ENCODE measurements around the gene GRM6.
A peak's percentile ranks its signal among the peaks of the same experiment; 100 is the strongest.

The GRM6 gene

DNA sequence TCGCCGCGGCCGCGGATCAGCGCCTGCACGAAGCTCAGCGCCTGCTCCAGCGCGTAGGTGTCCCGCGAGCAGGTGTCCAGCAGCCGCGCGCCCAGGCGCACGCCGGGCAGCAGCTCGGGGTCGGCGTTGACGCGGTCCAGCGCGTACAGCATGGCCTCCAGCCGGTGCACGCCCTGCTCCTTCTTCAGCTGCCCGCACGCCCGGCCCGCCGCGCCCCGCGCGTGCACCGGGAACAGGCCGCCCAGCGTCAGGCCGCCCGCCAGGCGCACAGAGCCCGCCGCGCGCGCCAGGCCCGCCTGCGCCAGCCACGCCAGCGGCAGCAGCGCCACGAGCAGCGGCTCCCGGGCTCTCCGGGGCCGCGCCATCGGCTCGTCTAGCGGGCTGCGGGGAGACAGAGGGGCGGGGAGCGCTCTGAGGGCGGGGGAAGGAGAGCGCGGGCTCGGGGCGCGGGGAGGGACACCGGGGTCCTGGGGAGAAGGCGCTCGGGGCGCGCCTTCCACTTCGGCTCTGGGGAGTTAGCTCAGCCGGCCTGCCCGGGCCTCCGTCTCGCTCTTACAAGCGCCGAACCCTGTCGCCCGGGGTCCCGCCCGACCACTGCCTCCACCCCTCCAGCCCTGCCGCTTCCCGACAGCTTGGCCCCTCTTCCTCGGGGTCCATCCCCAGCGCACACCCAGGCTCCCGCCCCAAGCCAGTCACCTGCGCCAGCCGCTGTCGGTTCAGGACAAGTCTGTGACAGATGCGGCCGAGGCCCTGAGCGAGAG is at the start of gene GRM6:
GRM6 (minus strand) TSS at position 741 of the 761 bp plus-strand sequence; CDS start at position 365, 376 bp downstream.
- DNase-seq = no peak

DNA sequence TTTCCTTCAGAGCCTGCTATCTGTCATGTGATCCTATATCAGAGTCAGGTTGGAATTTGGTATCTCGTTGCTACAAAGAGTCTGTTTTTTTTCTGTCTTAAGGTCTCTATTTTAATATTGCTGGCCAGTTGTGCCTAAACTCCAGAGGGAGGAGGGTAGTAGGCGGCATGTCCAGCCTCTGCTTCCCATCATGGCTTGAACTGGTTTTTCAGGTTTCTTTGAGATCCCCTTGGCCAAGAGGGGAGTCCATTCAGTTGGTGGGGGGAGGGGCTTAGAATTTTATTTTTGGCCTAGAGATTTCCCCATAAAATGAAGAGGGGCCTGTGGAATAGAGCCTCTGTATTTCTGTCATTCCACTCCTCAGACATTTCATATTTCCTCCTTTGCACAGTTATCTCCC is 49.6 kb upstream of the GRM6 start:
- no peak for DNase-seq

DNA sequence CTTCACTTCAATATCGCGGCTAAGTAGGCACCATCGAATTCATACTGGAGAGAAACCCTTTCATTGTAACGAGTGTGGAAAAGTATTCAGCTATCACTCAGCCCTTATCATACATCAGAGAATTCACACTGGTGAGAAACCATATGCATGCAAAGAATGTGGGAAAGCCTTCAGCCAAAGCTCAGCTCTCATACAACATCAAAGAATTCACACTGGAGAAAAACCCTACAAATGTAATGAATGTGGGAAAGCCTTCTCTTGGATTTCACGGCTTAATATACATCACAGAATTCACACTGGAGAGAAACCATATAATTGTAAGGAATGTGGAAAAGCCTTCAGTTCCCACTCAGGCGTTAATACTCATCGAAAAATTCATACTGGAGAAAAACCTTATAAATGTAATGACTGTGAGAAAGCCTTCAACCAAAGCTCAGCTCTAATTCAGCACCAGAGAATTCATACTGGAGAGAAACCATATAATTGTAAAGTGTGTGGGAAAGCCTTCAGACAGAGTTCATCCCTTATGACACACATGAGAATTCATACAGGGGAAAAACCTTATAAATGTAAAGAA is 38.0 kb upstream of the GRM6 start:
- no peak for DNase-seq

DNA sequence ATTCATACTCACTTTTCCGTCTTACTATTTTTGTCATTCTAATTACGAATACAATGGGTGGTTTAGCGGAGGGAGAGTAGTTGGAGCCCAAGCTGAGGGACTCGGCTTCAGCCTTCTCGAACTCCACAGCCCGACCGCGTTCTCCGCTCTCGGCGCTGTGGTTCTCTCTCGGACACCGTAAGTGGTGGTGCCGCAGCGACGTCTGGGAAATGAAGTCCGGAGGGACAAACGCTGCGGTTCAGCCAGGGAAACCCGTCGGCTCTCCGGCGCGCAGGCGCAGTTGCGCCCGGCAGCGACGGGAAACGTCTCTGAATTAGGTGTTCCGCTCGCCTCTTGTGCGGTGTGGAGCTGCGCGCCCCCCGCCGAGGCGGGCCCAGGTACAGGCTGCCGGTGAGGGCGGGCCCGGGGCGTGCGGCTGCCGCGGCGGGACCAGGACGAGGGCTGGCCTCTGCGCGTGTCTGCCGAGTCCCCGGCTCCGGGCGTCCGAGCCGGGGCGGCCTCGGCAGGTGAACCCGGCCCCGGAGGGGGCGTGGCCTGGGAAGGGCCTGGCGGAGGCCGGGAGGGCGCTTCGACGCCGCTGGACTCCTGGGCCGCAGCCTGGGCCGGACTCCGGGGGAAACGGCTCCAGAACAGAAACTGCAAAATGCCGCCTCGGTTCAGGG is 28.5 kb upstream of the GRM6 start, which contains the start of gene ZNF879:
ZNF879 (plus strand) TSS at position 277 of the 662 bp plus-strand sequence. CDS start 1,201 bp downstream, outside the sequence.
- DNase-seq = peak; percentile 97

DNA sequence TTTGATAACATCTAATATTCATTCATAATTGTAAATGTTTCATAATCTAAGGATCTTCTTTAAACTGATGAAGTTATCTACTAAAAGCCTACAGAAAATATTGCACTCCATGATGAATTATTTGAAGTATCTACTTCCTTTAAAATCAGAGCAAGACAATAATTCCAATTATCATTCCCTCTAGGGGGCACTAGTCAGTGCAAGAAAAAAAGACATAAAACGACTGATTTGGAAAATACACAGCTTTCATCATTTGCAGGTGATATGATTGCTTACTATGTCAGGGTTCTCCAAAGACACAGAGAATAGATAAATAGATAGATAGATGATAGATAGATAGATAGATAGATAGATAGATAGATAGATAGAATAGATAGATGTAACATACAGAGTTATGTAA is 13.5 kb upstream of the GRM6 start:
- DNase-seq = no peak

DNA sequence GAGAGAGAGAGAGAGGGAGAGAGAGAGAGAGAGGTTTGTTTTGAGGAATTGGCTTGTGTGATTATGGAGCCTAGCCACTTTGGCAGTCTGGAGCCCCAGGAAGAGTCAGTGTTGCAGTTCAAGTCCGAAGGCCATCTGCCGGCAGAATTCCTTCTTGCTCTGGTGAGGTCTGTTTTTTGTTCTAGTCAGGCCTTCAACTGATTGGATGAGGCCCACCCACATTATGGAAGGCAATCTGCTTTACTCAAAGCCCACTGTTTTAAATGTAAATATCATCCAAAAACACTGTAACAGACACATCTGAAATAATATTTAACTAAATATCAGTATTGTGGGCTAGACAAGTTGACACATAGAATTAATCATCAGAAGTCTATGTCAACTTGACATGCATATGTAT is 11.4 kb upstream of the GRM6 start:
- DNase-seq = no peak

DNA sequence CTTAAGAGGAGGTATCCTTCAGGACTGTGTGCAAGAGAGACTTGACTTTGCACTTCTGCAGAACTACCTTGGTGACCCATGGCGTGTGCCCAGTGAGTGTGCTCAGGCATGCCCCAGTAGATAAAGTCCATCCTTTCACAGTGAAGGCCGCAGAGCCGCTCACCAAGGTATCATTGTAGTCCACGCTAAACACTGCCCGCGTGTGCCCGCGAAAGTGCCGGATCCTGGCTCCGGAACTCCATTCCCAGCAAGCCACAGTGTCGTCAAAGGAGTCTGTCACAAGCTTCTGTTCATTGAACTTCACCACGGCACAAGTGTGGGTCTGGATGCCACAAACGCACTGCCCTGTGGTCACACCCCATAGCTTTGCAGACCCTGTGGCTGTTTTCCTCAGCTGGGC is 3.3 kb upstream of the GRM6 start:
- no peak for DNase-seq

DNA sequence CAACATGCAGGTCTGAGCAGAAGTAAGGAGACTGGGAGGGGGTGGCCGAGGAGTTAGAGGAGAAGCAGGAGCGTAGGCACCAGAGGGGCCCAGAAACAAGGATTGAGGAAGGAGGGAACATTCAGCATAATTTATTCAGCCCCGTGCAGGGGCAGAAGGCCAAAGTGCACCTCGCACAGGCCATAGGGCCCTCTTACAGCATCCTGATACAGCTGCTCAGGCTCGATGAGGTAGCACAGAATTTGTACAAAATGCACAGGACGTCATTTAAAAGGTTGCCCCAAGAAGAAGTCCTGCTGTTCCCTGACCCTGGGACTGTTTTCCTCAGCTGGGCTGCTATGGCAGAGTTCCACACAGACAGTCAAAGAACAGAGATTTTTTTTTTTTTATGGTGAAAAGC is 2.1 kb upstream of the GRM6 start:
- no peak for DNase-seq

DNA sequence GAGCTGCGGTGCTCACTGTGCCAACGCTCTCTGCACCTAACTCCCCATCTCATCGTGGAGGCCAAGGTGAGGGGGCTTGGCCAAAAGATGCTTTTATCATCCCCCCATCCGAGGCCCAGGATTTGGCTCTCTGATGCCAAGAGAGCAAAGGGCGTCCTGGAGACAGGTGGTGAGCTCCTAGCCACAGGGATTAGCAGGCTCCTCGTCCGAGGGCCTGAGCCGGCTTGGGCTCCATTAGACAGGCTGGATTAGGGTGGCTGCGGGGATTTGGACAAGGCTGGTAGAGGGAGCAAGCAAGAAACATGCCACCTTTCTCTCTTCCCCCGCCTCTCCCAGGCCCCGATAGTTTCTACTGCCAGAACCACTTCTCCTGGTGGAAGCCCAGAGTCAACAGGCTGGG is 1.0 kb upstream of the GRM6 start:
- DNase-seq = no peak

DNA sequence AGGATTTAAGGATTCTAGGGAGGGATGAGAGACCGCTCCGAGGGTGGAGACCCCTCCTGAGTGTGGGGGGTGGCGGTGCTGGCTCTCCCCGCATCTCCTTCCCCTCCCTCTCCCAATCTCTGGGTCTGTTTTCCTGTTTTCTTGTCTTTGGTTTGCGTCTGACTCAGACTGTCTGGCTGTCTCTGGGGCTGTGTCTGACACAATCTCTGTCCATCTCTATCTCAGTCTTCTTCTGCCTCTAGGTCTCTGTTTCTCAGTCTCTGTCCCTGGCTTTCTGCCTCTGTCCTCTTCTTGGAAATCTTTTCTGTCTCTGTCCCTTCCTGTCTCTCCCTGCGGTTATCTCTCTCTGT is 196 bp upstream of the GRM6 start:
- no peak for DNase-seq

DNA sequence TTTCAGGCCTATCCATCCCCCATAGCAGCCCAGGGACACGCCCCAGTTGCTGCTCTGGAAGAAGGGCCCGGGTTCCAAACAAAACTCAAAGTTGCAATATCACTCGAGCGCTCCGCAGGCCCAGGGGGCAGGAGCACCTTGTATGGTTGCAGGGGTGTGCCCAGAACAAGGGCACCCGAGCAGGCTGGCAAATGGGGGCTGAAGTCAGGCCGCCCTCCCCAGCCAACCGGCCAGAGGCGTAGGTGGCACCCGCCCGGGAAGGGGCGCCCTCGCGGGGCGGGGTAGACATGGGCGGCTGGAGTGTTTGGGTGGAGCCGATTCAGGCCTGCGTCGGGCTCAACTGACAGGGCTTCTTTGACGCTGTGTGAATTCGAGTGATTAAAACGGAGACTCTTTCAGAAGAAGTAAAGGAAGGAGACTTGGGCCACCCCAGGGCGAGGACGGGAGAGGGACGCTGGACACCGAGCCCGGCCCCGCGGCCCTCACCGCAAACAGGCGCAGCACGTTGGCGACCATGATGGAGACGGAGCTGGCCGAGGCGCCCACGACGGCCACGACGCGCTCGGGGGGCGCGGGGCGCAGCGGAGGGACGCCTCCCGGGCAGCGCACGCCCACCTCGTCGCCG is 1.1 kb downstream of the GRM6 start:
- DNase-seq = no peak

DNA sequence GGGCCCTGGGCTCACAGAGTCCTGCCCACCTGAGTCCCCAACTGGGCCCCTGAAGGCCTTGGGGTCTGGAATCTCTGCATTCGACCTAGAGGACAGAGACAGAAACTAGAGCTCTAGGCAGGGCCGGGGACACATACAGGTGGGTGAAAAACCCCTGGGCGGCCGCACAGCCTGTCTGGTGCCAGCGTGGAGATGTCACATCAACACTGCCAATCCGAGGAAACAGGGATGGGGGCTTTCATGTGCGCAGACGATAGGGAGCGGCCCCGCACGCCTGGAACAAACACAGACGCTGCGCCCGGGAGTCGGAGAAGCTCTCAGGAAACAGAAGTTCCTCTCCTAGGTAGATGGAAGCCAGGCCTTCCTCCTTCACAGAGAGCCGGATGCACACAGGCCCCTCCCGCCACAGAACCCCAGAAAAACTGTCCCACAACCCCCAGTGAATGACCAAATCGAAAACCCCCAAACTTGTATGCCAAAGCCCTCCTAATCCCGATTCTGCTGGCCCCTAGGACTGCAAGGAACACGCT is 1.8 kb downstream of the GRM6 start:
- DNase-seq = no peak

DNA sequence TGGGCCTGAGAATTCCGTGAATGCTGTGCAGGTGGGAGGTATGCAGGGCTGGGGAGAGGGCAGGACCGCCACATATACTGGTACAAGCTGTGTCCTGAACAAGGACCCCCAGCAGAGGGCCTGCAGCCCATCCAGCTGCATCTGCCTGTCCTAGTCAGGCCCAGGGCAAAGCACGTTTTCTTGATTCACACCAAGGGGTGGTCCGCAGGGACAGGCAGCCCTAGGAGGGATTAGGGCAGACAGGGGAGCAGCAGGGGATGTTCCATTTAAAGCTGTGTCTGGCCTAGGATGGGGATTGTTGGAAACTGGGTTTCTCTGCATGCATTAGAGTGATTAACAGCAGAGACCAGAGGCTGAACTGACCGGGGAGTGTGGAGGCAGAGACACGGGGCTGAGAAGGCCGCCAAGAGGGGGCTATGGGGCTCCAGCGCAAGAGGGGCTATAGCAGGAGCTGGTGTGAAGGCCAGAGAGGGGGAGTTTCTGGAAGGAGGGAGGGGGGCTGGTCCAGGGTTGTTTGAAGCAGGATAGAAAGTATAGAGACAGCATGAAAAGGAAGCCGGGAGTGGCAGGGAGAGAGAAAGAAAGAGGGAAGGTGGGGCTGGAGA is 2.7 kb downstream of the GRM6 start:
- DNase-seq = no peak

DNA sequence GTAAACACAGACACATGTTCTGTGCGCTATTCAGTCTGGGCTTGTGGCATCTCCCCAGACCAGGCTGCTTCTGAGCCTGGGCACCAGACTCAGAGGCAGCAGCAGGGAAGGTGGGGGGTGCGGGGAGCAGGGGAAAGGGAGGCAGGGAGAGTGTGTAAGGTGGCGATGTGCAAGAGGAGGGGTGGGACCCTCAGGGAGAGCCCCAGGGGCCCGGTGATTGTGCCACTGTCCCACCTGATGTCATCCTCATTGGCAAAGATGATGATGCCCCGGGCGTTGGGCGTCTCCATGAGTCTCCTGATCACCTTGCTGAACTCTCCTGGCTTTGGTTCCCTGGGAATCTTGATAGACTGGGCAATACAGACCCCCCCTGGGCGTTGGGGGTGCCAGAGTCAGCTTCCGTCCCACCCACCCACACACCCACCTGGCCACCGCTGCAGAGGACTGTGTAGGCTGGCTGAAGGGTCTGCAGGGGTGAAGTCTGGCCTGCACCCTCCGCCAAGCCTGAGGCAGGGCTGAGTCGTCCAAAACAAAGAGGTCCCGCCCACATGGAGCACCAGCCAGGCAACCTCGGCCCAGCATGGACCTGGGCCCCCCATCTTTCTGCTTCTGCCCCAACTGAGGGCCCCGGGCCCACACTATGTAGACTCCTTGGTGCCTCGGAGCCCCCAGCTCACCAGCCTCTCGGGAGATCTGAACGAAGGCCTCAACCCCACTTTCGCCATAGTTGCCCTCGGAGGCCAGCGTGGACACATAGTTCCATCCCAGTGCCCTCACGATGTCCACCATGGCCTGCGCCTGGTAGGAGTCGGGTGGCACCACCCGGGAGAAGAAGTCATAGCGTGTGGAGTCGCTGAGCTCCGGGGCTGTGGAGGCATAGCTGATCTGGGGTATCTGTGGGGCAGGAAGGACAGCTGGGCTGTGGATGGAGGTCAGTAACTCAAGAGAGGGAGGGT is 3.7 kb downstream of the GRM6 start:
- DNase-seq = no peak

DNA sequence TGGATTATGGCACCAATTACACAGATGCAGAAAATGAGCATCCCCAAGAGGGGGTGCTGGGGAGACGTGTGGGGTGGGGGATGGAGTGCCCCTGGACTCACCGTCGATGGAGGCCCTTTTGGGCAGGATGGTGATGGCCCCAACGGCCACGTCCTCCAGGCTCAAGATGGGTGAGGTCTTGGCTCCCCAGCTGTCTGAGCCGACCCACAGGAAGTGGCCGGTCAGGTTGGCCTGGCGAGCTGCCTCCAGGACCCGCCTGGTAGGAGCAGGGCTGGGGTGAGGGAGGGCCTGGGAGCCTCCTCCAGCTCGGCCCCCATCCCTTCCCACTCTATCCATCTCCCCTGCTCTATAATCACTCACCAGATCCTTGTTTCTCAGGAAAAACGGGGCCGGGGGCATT is 4.6 kb downstream of the GRM6 start:
- DNase-seq = no peak

DNA sequence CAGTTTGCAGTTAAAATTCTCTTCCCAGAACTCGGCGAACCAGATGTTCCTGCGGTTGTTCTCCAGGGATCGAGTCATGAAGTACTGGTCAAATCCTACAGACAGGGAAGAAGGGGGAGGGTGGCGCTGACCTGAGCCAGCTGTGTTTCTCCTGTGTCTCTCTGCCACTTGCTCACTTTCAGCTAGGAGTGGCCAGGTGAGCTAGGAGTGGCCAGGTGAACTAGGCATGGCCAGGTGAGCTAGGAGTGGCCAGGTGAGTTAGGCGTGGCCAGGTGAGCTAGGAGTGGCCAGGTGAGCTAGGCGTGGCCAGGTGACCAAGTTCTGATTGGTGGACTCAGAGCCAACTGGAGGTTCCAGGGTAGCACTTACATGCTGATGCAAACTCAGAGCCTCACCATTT is 5.8 kb downstream of the GRM6 start:
- DNase-seq = no peak

DNA sequence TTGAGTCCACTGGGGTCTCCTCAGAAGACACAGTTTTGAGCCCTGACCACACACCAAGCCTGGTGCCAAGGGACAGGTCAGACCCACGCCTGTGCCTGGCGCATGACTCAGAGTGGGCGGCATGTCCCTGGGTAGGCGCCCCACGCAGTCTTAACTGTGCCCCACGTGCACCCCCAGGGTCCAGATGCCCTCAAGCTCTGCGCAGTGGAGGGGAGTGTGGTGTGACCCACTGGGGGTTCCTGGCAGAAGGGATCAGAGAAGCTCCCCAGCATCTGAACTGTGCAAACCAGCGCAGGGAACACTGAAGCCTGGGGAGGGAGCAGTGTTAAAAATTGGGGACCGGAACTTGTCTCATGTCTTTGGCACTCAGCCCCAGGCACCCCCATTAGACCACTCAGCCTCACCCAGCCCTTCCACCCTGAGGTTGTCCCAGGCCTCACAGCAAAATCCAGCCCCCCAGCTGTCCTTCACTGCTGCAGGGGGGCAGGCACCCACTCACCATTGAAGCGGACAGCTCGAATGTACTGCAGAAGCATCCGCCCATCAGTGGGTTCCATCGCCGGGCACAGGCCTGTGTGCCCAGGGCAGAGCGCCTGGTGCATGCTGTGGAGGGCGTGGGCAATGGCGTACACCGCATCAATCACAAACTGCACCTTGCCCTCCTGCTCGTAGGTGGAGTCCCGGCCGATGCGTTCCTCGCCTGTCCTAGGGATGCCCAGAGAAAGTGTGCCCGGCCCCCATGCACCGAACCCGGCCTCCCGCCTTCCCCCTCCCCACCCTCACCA is 6.5 kb downstream of the GRM6 start:
- DNase-seq = no peak

DNA sequence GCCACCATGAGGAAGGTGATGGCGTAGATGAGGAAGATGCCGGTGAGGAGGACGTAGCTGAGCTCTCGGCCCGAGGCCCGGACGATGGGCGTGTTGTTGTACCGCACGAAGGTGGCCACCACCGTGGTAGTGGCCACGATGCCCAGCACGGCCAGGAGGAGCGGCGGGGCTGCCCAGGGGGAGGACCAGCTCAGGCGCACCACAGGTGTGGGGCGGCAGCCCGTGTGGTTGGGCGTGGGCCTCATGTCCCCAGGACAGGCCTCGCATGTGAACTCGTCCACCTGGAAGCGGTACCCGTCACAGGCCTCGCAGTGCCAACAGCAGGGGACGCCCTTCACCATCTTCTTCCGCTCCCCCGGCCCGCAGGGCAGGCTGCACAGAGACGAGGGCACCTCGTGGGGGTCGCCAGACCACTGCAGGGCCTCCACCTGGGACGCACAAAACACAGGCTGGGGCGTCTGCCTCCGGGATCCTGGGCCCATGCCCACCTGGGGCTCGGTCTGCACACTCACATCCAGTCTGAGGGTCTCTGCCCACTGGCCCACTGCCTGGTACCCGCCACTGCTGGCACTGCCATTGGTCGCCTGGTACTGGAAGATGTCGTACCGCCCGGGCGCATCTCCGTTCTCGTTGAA is 8.7 kb downstream of the GRM6 start:
- no peak for DNase-seq

DNA sequence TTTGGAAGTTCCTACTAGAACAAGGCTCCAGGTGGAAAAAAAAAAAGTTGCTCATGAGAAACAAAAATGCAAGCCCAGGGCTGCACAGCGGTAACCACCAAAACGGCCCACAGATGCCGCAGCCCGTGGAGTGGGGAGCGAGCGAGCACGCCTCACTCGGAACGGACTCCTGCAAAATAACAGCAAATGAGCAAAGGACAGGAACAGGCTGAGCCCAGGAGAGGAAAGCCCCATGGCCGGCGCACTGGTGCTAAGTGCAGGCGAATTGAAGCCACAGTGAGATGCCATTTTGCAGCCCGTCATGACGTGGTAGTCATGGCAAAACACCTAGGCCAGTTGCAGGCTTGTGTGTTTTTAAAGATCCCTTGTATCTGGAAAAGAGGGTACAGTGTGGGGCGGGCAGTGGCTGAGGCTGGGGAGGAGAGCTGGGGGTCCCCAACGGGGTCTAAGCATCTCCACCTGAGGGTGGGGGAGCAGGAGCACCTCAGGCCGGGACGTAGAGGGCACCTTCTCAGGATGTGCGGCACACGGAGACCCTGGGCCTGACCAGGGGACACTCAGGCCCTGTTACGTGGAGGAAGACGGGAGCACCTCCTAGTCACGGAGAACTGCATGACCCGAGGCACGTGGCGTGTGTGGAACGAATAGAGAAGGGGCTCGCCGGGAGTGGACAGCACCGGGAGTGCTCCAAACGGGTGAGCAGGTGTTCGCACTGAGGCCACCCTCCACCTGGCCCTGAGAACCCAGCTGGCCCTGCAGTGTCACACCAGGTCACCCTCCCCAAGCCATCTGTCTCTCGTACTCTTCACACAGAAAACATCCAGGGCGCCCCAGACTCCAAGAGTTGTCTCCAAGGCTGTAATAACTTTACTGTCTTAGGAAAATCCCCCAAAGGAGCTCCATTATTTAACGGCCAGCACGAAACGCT is 10.7 kb downstream of the GRM6 start:
- no peak for DNase-seq

Measured in femur (tissue), 1 donor.